HepG2 (cell line): Measurements from ENCODE around the gene ARL4D. TPM values are rescaled to one million over a fixed set of nuclear protein-coding genes. Genes with fewer than 3 reads are reported as not detected.

Source experiments
- CREB1 ChIP-seq, 2 experiments: fragments of 450-650 bp in 1 of 2; IDR thresholded peaks; 2 replicates each; pipeline ENCODE4 v1.6.1; 2016 to 2017; ENCODE audit warnings: control low read depth in 1 of 2, mild to moderate bottlenecking in 1 of 2, missing compliant biosample characterization in 1 of 2, missing genetic modification characterization in 1 of 2
- DMAP1 ChIP-seq: IDR thresholded peaks from 2 replicates; pipeline ENCODE4 v1.6.1; 2016
- GFI1 ChIP-seq: sonication (generic); formaldehyde crosslinking; IDR thresholded peaks from 2 replicates; pipeline ENCODE4 v1.5.0; 2020; ENCODE audit warnings: missing genetic modification reagents, mild to moderate bottlenecking, borderline replicate concordance
- NFE2 ChIP-seq: sonication (generic); formaldehyde crosslinking; IDR thresholded peaks from 2 replicates; pipeline ENCODE4 v1.4.0; 2020; ENCODE audit warnings: missing genetic modification reagents
- NFKBIZ ChIP-seq: IDR thresholded peaks from 2 replicates; pipeline ENCODE4 v1.6.1; 2018; ENCODE audit warnings: missing genetic modification reagents, missing compliant biosample characterization
- NRL ChIP-seq: sonication (generic); formaldehyde crosslinking; IDR thresholded peaks from 2 replicates; pipeline ENCODE4 v1.5.0; 2020; ENCODE audit warnings: missing genetic modification reagents, mild to moderate bottlenecking, moderate library complexity, borderline replicate concordance
- RBFOX2 ChIP-seq: fragments of 200-400 bp; formaldehyde crosslinking; IDR thresholded peaks from 2 replicates; pipeline ENCODE4 v1.6.1; 2017; ENCODE audit warnings: low read depth, mild to moderate bottlenecking, low read length
- SIX1 ChIP-seq: sonication (generic); formaldehyde crosslinking; IDR thresholded peaks from 2 replicates; pipeline ENCODE4 v1.4.0; 2020; ENCODE audit warnings: missing genetic modification reagents, borderline replicate concordance
- SMAD1 ChIP-seq: sonication (generic); formaldehyde crosslinking; IDR thresholded peaks from 2 replicates; pipeline ENCODE4 v1.4.0; 2020; ENCODE audit warnings: missing genetic modification reagents, low read depth, mild to moderate bottlenecking, borderline replicate concordance
- YEATS4 ChIP-seq: sonication (generic); formaldehyde crosslinking; IDR thresholded peaks from 2 replicates; pipeline ENCODE4 v1.4.0; 2020; ENCODE audit warnings: missing genetic modification reagents, borderline replicate concordance
- ZNF546 ChIP-seq: sonication (generic); formaldehyde crosslinking; conservative IDR thresholded peaks from 2 replicates; pipeline ENCODE4 v1.8.1; 2023; ENCODE audit warnings: mild to moderate bottlenecking, missing genetic modification reagents
- ZNF569 ChIP-seq: sonication (generic); formaldehyde crosslinking; IDR thresholded peaks from 2 replicates; pipeline ENCODE4 v1.5.0; 2020; ENCODE audit warnings: mild to moderate bottlenecking, missing genetic modification reagents, moderate library complexity, borderline replicate concordance
- polyA plus RNA-seq, 8 experiments: library from polyadenylated mRNA; depleted of rRNA in 3 of 8; stranded (reverse) in 7 of 8; unstranded in 1 of 8; fragments of >200 nt; fragmentation: Illumina TruSeq in 4 of 8; extraction: Trizol in 4 of 8; gene quantifications; 2 replicates each; pipeline versions ENCODE4 v1.2.1 to v1.2.3, GENCODE V29; 2011 to 2016; ENCODE audit warnings: low read depth in 4 of 8, missing spikeins in 1 of 8, mixed read lengths in 1 of 8; ENCODE audit not compliant: insufficient read depth in 1 of 8
- total RNA-seq, 5 experiments: library from RNA; depleted of rRNA; stranded (reverse); fragments of >200 nt; fragmentation: Illumina TruSeq; extraction: Trizol; gene quantifications; 2 replicates each; pipeline ENCODE4 v1.2.3, GENCODE V29; 2016; ENCODE audit warnings: low read depth in 1 of 5
- TF ChIP-seq, protein P1 (sequence below): IDR thresholded peaks from 2 replicates; pipeline ENCODE4 v1.6.1; 2016; ENCODE audit warnings: missing compliant biosample characterization, missing genetic modification reagents, borderline replicate concordance
- TF ChIP-seq, protein P2 (sequence below): sonication (generic); formaldehyde crosslinking; IDR thresholded peaks from 2 replicates; pipeline ENCODE4 v1.8.1; 2023; ENCODE audit warnings: mild to moderate bottlenecking, moderate library complexity, missing genetic modification reagents
- TF ChIP-seq, protein P3 (sequence below): sonication (generic); formaldehyde crosslinking; IDR thresholded peaks from 2 replicates; pipeline ENCODE4 v1.4.0; 2020; ENCODE audit warnings: missing genetic modification reagents, borderline replicate concordance
- TF ChIP-seq, protein P4 (sequence below): sonication (generic); formaldehyde crosslinking; IDR thresholded peaks from 2 replicates; pipeline ENCODE4 v1.9.0; 2021; ENCODE audit warnings: missing genetic modification reagents, borderline replicate concordance
- TF ChIP-seq, protein P5 (sequence below): sonication (generic); formaldehyde crosslinking; IDR thresholded peaks from 2 replicates; pipeline ENCODE4 v1.4.0; 2020; ENCODE audit warnings: mild to moderate bottlenecking, missing genetic modification reagents
- TF ChIP-seq, protein P6 (sequence below): sonication (generic); formaldehyde crosslinking; IDR thresholded peaks from 2 replicates; pipeline ENCODE4 v1.4.0; 2020; ENCODE audit warnings: missing genetic modification reagents, mild to moderate bottlenecking, borderline replicate concordance

ARL4D gene
- total and polyA plus RNA-seq, 2 of the 13 experiments (the other 11 are each of a cell fraction or from before 2014, with no cell fraction given), result 9.0 to 25.9 TPM

DNA sequence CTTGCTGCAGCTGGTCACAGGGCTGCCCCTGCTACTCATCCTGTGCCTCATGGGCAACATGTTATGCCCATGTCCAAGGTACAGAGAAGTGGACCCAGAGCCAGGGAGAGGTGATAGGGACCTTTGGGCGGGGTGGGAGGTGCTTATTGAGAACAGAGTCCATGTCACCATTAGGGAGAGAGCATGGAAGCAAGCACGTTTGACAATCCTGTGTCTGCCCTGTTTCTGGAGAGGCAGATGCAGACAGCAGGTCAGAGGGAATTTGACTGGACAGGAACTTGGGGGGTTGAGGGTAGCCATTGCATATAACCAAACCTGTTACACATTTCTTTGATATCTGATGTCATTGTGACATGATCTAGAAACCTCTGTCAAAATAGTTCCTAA is 14.3 kb upstream of the ARL4D start (continued):
- TF ChIP-seq, protein P1, sequence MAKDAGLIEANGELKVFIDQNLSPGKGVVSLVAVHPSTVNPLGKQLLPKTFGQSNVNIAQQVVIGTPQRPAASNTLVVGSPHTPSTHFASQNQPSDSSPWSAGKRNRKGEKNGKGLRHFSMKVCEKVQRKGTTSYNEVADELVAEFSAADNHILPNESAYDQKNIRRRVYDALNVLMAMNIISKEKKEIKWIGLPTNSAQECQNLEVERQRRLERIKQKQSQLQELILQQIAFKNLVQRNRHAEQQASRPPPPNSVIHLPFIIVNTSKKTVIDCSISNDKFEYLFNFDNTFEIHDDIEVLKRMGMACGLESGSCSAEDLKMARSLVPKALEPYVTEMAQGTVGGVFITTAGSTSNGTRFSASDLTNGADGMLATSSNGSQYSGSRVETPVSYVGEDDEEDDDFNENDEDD (CRISPR knock-in tag), result peak; percentile 83; the same call in 1 of the 2 replicates
- TF ChIP-seq, protein P2, sequence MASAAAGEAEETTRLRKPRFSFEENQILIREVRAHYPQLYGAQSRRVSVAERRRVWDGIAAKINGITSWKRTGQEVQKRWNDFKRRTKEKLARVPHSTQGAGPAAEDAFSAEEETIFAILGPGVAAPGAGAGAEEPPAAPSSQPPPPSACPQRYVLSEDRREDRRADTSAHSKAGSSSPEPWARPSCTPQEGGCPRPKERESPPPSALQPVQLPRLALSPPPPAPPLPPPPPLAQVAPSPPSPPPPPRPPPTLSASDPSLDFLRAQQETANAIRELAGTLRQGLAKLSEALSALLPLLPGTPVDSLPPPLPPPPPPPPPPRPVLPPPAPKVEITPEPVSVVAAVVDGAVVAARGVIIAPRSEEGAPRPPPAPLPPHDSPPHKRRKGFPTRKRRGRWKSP (CRISPR knock-in tag), result no peak; the same call in none of the 2 replicates
- TF ChIP-seq ZNF546 (0 out of 2 replicates have a peak, but pooled peaks have one; percentile 70), RBFOX2 (0 out of 2 replicates have a peak, but pooled peaks have one; percentile 40), DMAP1 (CRISPR knock-in tag) (peak; percentile 79), NFE2 (no peak), NRL (CRISPR knock-in tag) (peak; percentile 88), SIX1 (CRISPR knock-in tag) (peak; percentile 43; the same call in 1 of the 2 replicates), CREB1 (IDR thresholded peaks at IDR 0.05) (no peak), CREB1 (CRISPR knock-in tag; IDR thresholded peaks at IDR 0.05) (peak; percentile 64; the same call in 1 of the 2 replicates), SMAD1 (CRISPR knock-in tag) (peak; percentile 96; the same call in 1 of the 2 replicates), ZNF569 (CRISPR knock-in tag) (peak; percentile 83; the same call in 1 of the 2 replicates), YEATS4 (no peak; the same call in 1 of the 2 replicates), GFI1 (CRISPR knock-in tag) (peak; percentile 53; the same call in 1 of the 2 replicates), NFKBIZ (peak; percentile 73; the same call in 1 of the 2 replicates)
- TF ChIP-seq, protein P3, sequence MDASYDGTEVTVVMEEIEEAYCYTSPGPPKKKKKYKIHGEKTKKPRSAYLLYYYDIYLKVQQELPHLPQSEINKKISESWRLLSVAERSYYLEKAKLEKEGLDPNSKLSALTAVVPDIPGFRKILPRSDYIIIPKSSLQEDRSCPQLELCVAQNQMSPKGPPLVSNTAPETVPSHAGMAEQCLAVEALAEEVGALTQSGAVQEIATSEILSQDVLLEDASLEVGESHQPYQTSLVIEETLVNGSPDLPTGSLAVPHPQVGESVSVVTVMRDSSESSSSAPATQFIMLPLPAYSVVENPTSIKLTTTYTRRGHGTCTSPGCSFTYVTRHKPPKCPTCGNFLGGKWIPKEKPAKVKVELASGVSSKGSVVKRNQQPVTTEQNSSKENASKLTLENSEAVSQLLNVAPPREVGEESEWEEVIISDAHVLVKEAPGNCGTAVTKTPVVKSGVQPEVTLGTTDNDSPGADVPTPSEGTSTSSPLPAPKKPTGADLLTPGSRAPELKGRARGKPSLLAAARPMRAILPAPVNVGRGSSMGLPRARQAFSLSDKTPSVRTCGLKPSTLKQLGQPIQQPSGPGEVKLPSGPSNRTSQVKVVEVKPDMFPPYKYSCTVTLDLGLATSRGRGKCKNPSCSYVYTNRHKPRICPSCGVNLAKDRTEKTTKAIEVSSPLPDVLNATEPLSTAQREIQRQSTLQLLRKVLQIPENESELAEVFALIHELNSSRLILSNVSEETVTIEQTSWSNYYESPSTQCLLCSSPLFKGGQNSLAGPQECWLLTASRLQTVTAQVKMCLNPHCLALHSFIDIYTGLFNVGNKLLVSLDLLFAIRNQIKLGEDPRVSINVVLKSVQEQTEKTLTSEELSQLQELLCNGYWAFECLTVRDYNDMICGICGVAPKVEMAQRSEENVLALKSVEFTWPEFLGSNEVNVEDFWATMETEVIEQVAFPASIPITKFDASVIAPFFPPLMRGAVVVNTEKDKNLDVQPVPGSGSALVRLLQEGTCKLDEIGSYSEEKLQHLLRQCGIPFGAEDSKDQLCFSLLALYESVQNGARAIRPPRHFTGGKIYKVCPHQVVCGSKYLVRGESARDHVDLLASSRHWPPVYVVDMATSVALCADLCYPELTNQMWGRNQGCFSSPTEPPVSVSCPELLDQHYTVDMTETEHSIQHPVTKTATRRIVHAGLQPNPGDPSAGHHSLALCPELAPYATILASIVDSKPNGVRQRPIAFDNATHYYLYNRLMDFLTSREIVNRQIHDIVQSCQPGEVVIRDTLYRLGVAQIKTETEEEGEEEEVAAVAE (CRISPR knock-in tag), result peak; percentile 88
- TF ChIP-seq, protein P4, sequence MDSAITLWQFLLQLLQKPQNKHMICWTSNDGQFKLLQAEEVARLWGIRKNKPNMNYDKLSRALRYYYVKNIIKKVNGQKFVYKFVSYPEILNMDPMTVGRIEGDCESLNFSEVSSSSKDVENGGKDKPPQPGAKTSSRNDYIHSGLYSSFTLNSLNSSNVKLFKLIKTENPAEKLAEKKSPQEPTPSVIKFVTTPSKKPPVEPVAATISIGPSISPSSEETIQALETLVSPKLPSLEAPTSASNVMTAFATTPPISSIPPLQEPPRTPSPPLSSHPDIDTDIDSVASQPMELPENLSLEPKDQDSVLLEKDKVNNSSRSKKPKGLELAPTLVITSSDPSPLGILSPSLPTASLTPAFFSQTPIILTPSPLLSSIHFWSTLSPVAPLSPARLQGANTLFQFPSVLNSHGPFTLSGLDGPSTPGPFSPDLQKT (CRISPR knock-in tag), result no peak
- TF ChIP-seq, protein P5, sequence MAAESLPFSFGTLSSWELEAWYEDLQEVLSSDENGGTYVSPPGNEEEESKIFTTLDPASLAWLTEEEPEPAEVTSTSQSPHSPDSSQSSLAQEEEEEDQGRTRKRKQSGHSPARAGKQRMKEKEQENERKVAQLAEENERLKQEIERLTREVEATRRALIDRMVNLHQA (CRISPR knock-in tag), result no peak
- TF ChIP-seq, protein P6, sequence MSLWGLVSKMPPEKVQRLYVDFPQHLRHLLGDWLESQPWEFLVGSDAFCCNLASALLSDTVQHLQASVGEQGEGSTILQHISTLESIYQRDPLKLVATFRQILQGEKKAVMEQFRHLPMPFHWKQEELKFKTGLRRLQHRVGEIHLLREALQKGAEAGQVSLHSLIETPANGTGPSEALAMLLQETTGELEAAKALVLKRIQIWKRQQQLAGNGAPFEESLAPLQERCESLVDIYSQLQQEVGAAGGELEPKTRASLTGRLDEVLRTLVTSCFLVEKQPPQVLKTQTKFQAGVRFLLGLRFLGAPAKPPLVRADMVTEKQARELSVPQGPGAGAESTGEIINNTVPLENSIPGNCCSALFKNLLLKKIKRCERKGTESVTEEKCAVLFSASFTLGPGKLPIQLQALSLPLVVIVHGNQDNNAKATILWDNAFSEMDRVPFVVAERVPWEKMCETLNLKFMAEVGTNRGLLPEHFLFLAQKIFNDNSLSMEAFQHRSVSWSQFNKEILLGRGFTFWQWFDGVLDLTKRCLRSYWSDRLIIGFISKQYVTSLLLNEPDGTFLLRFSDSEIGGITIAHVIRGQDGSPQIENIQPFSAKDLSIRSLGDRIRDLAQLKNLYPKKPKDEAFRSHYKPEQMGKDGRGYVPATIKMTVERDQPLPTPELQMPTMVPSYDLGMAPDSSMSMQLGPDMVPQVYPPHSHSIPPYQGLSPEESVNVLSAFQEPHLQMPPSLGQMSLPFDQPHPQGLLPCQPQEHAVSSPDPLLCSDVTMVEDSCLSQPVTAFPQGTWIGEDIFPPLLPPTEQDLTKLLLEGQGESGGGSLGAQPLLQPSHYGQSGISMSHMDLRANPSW (CRISPR knock-in tag), result peak; percentile 72; the same call in 1 of the 2 replicates
